Ishikawa (cell line): ENCODE results near the gene RET.

Experiments used
- CEBPB ChIP-seq: IDR thresholded peaks from 2 replicates; pipeline ENCODE4 v1.6.1; 2012
- CREB1 ChIP-seq: IDR thresholded peaks from 2 replicates; pipeline ENCODE4 v1.6.1; 2012; ENCODE audit warnings: low read depth
- EGR1 ChIP-seq: IDR thresholded peaks from 2 replicates; pipeline ENCODE4 v1.6.1; 2012
- EP300 ChIP-seq: IDR thresholded peaks from 2 replicates; pipeline ENCODE4 v1.6.1; 2012; ENCODE audit warnings: borderline replicate concordance
- FOXM1 ChIP-seq: IDR thresholded peaks from 2 replicates; pipeline ENCODE4 v1.6.1; 2012; ENCODE audit warnings: low read depth, borderline replicate concordance
- NFIC ChIP-seq: IDR thresholded peaks from 2 replicates; pipeline ENCODE4 v1.6.1; 2012
- RAD21 ChIP-seq: IDR thresholded peaks from 2 replicates; pipeline ENCODE4 v1.6.1; 2012; ENCODE audit warnings: low read depth
- TAF1 ChIP-seq: IDR thresholded peaks from 2 replicates; pipeline ENCODE4 v1.6.1; 2012; ENCODE audit warnings: low read depth, mild to moderate bottlenecking
- TCF12 ChIP-seq: IDR thresholded peaks from 2 replicates; pipeline ENCODE4 v1.6.1; 2012; ENCODE audit warnings: low read depth
- TEAD4 ChIP-seq: IDR thresholded peaks from 2 replicates; pipeline ENCODE4 v1.6.1; 2012
- YY1 ChIP-seq: IDR thresholded peaks from 2 replicates; pipeline ENCODE4 v1.6.1; 2012; ENCODE audit warnings: low read depth
- ZBTB7A ChIP-seq: IDR thresholded peaks from 2 replicates; pipeline ENCODE4 v1.6.1; 2012; ENCODE audit warnings: low read depth
- TF ChIP-seq, protein P1 (sequence below): IDR thresholded peaks from 2 replicates; pipeline ENCODE4 v1.6.1; 2012; ENCODE audit warnings: low read depth, mild to moderate bottlenecking
- TF ChIP-seq, protein P2 (sequence below): IDR thresholded peaks from 2 replicates; pipeline ENCODE4 v1.6.1; 2012
- TF ChIP-seq, protein P3 (sequence below): IDR thresholded peaks from 2 replicates; pipeline ENCODE4 v1.6.1; 2012

The RET gene

DNA sequence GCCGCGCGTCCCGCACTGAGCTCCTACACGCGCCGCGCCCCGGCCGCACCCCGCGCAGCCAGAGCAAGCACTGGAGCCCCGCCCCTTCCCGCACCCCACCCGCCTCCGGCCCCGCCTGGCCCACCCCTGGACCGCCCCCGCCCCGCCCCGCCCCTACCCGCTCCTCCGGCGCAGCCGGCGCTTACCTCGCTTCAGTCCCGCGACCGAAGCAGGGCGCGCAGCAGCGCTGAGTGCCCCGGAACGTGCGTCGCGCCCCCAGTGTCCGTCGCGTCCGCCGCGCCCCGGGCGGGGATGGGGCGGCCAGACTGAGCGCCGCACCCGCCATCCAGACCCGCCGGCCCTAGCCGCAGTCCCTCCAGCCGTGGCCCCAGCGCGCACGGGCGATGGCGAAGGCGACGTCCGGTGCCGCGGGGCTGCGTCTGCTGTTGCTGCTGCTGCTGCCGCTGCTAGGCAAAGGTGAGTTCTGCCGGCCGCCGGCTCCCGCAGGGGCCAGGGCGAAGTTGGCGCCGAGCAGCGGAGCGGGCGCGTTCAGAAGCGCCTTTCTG, at the start of gene RET:
RET (plus strand) TSS at position 194 of the 545 bp plus-strand sequence; CDS start at position 384, 190 bp downstream.
- no peak for TF ChIP-seq FOXM1
- TF ChIP-seq, protein P1, sequence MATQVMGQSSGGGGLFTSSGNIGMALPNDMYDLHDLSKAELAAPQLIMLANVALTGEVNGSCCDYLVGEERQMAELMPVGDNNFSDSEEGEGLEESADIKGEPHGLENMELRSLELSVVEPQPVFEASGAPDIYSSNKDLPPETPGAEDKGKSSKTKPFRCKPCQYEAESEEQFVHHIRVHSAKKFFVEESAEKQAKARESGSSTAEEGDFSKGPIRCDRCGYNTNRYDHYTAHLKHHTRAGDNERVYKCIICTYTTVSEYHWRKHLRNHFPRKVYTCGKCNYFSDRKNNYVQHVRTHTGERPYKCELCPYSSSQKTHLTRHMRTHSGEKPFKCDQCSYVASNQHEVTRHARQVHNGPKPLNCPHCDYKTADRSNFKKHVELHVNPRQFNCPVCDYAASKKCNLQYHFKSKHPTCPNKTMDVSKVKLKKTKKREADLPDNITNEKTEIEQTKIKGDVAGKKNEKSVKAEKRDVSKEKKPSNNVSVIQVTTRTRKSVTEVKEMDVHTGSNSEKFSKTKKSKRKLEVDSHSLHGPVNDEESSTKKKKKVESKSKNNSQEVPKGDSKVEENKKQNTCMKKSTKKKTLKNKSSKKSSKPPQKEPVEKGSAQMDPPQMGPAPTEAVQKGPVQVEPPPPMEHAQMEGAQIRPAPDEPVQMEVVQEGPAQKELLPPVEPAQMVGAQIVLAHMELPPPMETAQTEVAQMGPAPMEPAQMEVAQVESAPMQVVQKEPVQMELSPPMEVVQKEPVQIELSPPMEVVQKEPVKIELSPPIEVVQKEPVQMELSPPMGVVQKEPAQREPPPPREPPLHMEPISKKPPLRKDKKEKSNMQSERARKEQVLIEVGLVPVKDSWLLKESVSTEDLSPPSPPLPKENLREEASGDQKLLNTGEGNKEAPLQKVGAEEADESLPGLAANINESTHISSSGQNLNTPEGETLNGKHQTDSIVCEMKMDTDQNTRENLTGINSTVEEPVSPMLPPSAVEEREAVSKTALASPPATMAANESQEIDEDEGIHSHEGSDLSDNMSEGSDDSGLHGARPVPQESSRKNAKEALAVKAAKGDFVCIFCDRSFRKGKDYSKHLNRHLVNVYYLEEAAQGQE = no peak
- TF ChIP-seq, protein P2, sequence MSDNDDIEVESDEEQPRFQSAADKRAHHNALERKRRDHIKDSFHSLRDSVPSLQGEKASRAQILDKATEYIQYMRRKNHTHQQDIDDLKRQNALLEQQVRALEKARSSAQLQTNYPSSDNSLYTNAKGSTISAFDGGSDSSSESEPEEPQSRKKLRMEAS = no peak
- no peak for TF ChIP-seq CREB1
- no peak for TF ChIP-seq NFIC
- no peak for TF ChIP-seq TAF1
- TF ChIP-seq EP300 = no peak
- TF ChIP-seq, protein P3, sequence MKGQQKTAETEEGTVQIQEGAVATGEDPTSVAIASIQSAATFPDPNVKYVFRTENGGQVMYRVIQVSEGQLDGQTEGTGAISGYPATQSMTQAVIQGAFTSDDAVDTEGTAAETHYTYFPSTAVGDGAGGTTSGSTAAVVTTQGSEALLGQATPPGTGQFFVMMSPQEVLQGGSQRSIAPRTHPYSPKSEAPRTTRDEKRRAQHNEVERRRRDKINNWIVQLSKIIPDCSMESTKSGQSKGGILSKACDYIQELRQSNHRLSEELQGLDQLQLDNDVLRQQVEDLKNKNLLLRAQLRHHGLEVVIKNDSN = no peak
- TF ChIP-seq YY1 = no peak
- no peak for TF ChIP-seq TEAD4
- TF ChIP-seq TCF12 = no peak
- no peak; the same call in 1 of the 2 replicates for TF ChIP-seq RAD21
- TF ChIP-seq ZBTB7A = no peak
- no peak for TF ChIP-seq EGR1
- no peak for TF ChIP-seq CEBPB

DNA sequence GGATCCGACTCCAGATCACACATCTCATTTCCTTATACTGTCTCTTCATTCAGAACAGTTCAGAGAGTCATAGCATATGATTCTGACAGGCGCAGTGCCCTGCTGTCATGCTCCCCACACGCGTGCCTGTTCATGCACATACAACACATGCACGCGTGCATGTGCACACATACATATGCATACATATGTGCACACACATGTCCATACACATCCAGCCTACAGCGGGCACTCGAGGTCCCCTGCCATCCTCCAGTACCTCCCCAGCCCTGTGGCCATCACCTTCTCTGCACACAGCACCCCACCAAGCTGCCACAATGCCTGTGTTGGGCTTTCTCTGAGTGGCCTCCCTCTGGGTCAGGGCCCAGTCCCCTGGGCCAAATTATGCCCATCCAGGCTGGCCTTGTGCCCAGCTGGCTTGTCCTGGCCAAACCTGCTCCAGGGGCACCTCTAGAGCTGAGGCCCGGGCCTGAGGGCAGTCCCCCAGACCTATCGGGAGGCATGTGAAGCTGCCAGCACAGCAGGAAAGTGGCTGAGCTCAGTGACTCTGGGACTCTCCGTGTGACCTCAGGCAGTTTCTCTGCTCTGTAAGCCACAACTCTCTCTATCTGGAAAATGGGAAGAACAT, 49.4 kb upstream of the RET start:
- TF ChIP-seq FOXM1 = no peak
- TF ChIP-seq, protein P3 = no peak

DNA sequence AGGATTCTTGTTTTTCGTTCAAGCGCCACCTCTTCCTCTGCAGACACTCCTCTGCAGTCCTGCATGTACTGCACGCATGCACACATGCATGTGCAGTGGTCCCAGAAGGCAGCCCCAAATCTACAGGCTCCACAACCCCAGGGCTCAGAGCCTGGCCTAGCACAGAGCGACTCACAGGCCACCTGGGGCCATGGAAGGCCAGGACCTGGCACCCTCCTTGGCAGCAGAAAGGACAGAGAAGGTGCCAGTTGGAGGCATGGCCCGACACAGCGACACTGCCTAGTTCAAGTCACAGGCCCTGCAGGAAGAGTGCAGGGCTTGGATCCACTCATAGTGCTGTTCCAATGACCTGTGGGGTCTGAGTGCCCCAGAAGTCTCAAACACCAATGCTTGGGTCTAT, 48.7 kb upstream of the RET start:
- TF ChIP-seq NFIC (no peak), FOXM1 (no peak), EGR1 (no peak), CEBPB (no peak)

DNA sequence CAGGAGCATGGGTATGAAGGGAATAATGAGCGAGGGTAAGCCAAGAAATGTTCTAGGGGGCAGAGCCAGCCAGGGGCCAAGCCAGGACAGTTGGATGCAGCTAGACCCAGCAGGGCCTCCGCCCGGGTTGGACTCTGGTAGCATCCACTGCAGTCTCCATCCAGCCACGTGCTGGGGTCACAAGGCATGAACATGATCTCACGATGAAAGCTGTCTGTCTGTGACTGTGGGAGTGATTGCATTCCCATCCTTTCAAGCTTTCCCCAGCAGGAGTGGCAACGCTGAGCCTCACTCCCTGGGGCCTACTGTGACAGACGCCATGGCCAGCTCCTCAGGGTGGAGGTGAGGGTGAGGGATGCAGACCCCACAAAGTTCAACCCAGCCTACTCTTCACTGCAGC, 47.8 kb upstream of the RET start:
- no peak for TF ChIP-seq YY1
- TF ChIP-seq, protein P1 = no peak
- no peak for TF ChIP-seq CEBPB
- no peak for TF ChIP-seq EP300
- TF ChIP-seq RAD21 = no peak
- TF ChIP-seq EGR1 = no peak
- TF ChIP-seq TCF12 = no peak
- TF ChIP-seq, protein P3 = no peak
- no peak for TF ChIP-seq TAF1
- TF ChIP-seq, protein P2 = no peak
- TF ChIP-seq NFIC = no peak
- no peak for TF ChIP-seq TEAD4
- no peak for TF ChIP-seq CREB1
- no peak for TF ChIP-seq ZBTB7A
- TF ChIP-seq FOXM1 = no peak

DNA sequence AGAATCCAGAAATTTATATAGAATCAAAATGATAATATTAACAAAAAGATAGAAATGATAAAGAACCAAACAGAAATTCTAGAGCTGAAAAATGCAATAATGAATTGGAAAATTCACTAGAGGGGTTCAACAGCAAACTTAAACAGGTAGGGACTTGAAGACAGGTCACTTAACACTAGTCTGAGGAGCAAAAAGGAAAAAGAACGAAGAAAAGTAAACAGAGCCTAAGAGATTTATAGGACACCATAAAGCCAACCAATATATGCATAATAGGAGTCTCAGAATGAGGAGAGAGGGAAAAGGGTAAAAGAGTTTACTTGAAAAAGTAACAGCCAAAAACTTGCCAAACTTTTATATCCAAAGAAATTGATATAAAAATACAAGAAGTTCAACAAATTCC, 44.3 kb upstream of the RET start:
- TF ChIP-seq, protein P2 = no peak
- TF ChIP-seq EP300 = no peak
- TF ChIP-seq YY1 = no peak
- no peak for TF ChIP-seq NFIC
- TF ChIP-seq, protein P3 = no peak
- TF ChIP-seq ZBTB7A = no peak
